ENCODE measurements around the gene BAZ1B.
"Not testable (repeated sequence)": the region's sequence is repeated elsewhere in the genome, so short reads cannot be mapped to it uniquely, and the experiment has no call there.

DNA sequence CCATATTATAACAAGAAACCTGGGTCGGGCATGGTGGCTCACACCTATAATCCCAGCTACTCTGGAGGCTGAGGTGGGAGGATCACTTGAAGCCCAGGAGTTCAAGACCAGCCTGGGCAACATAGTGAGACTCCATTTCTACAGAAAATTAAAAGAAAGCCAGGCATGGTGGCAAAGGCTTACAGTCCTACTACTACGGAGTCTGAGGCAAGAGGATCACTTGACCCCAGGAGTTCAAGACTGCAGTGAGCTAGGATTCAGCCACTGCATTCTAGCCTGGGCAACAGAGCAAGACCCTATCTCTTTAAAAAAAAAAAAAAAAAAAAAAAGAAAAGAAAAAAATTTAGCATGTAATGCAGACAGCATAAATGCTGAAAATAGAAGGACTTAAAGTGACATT, 16.4 kb upstream of the BAZ1B start:
- TF ChIP-seq, protein P1, sequence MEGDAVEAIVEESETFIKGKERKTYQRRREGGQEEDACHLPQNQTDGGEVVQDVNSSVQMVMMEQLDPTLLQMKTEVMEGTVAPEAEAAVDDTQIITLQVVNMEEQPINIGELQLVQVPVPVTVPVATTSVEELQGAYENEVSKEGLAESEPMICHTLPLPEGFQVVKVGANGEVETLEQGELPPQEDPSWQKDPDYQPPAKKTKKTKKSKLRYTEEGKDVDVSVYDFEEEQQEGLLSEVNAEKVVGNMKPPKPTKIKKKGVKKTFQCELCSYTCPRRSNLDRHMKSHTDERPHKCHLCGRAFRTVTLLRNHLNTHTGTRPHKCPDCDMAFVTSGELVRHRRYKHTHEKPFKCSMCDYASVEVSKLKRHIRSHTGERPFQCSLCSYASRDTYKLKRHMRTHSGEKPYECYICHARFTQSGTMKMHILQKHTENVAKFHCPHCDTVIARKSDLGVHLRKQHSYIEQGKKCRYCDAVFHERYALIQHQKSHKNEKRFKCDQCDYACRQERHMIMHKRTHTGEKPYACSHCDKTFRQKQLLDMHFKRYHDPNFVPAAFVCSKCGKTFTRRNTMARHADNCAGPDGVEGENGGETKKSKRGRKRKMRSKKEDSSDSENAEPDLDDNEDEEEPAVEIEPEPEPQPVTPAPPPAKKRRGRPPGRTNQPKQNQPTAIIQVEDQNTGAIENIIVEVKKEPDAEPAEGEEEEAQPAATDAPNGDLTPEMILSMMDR (conservative IDR thresholded peaks at IDR 0.05; ENCODE audit: low read length) = not testable (repeated sequence)
- not testable (repeated sequence) for TF ChIP-seq EZH2phosphoT487 (IDR thresholded peaks at IDR 0.05; ENCODE audit: borderline replicate concordance)
